IMR-90 (cell line): Measurements from ENCODE around the gene KRI1. TPM values are rescaled to one million over a fixed set of nuclear protein-coding genes. Genes with fewer than 3 reads are reported as not detected.
A peak's percentile ranks its signal among the peaks of the same experiment; 100 is the strongest.

Experiments
- ATAC-seq: fragments of 200-7000 bp; cut with Tn5 transposase; 2 replicates; pipeline ENCODE4 v1.9.1; 2020; ENCODE audit warnings: low read depth, mild to moderate bottlenecking, moderate library complexity
- BruUV-seq: library from RNA; stranded (reverse); fragments of 400-500 nt; replicated peaks from 2 replicates; lab custom pipeline; 2021; lab: Mats Ljungman, UMichigan
- CTCF ChIA-PET: fragments of 300-600 bp; formaldehyde crosslinking; extraction: SDS; loops from one replicate; lab custom pipeline; 2021; ENCODE audit warnings: antibody characterized with exemption; lab: Yijun Ruan, JAX
- POLR2A ChIA-PET: fragments of 300-600 bp; sonication (Branson Sonifier 250); formaldehyde crosslinking; loops from one replicate; lab custom pipeline; 2022; ENCODE audit warnings: antibody characterized with exemption; ENCODE audit not compliant: unreplicated experiment; lab: Charles Lee
- DNase-seq: peaks from one replicate; pipeline ENCODE4 v3.0.0; 2013
- H2AFZ ChIP-seq: replicated peaks from 2 replicates; pipeline ENCODE3; 2013; ENCODE audit warnings: low read length, mild to moderate bottlenecking; ENCODE audit not compliant: poor library complexity
- H2AK5ac ChIP-seq: 2 replicates; pipeline ENCODE4 v1.6.1; 2013; ENCODE audit warnings: low read depth, low read length, inconsistent platforms
- H2AK9ac ChIP-seq: replicated peaks from 2 replicates; pipeline ENCODE3; 2013; ENCODE audit warnings: mild to moderate bottlenecking, low read depth, low read length, moderate library complexity; ENCODE audit not compliant: poor library complexity
- H2BK120ac ChIP-seq: 2 replicates; pipeline ENCODE4 v1.6.1; 2013; ENCODE audit warnings: low read depth, low read length, inconsistent platforms
- H2BK15ac ChIP-seq: 3 replicates; pipeline ENCODE4 v1.6.1; 2013; ENCODE audit warnings: low read depth, low read length, inconsistent platforms
- H2BK20ac ChIP-seq: 2 replicates; pipeline ENCODE4 v1.6.1; 2013; ENCODE audit warnings: low read depth, mild to moderate bottlenecking, inconsistent platforms, low read length, moderate library complexity
- H2BK5ac ChIP-seq: 2 replicates; pipeline ENCODE4 v1.6.1; 2013; ENCODE audit warnings: mild to moderate bottlenecking, low read depth, low read length, inconsistent platforms; ENCODE audit not compliant: poor library complexity, severe bottlenecking
- H3K14ac ChIP-seq: replicated peaks from 2 replicates; pipeline ENCODE4 v1.6.1; 2013; ENCODE audit warnings: low read depth, low read length, inconsistent platforms
- H3K18ac ChIP-seq: 2 replicates; pipeline ENCODE4 v1.6.1; 2013; ENCODE audit warnings: low read depth, low read length, control low read depth
- H3K23ac ChIP-seq: 2 replicates; pipeline ENCODE4 v1.6.1; 2013; ENCODE audit warnings: low read depth, low read length, inconsistent platforms
- H3K27ac ChIP-seq: 2 replicates; pipeline ENCODE4 v1.5.1; 2013; ENCODE audit warnings: mild to moderate bottlenecking, control low read depth, low read length; ENCODE audit not compliant: insufficient read depth
- H3K27me3 ChIP-seq: 2 replicates; pipeline ENCODE4 v1.6.1; 2013; ENCODE audit warnings: low read length; ENCODE audit not compliant: control insufficient read depth, insufficient read depth
- H3K36me3 ChIP-seq: 2 replicates; pipeline ENCODE4 v1.6.1; 2013; ENCODE audit warnings: low read length, mixed read lengths; ENCODE audit not compliant: control insufficient read depth, insufficient read depth
- H3K4ac ChIP-seq: 2 replicates; pipeline ENCODE4 v1.6.1; 2013; ENCODE audit warnings: low read depth, low read length, inconsistent platforms
- H3K4me1 ChIP-seq: 2 replicates; pipeline ENCODE4 v1.6.1; 2013; ENCODE audit warnings: low read length, mixed read lengths; ENCODE audit not compliant: control insufficient read depth, insufficient read depth
- H3K4me2 ChIP-seq: 2 replicates; pipeline ENCODE4 v1.6.1; 2013; ENCODE audit warnings: low read depth, mild to moderate bottlenecking, control low read depth, low read length, moderate library complexity
- H3K4me3 ChIP-seq: 2 replicates; pipeline ENCODE4 v1.5.1; 2013; ENCODE audit warnings: low read depth, mild to moderate bottlenecking, control low read depth, low read length, moderate library complexity; ENCODE audit not compliant: insufficient read depth
- H3K56ac ChIP-seq: 2 replicates; pipeline ENCODE4 v1.6.1; 2013; ENCODE audit warnings: low read length, inconsistent platforms; ENCODE audit not compliant: insufficient read depth; ENCODE audit errors: extremely low read depth
- H3K79me1 ChIP-seq, 2 experiments: 2 replicates each; pipeline ENCODE4 v1.6.1; 2013; ENCODE audit warnings: low read length in 2 of 2, inconsistent platforms in 1 of 2, low read depth in 1 of 2
- H3K9ac ChIP-seq: 2 replicates; pipeline ENCODE4 v1.6.1; 2013; ENCODE audit warnings: low read depth, low read length, control low read depth
- H3K9me1 ChIP-seq: 2 replicates; pipeline ENCODE4 v1.6.1; 2013; ENCODE audit warnings: low read length, inconsistent platforms; ENCODE audit not compliant: insufficient read depth
- H3K9me3 ChIP-seq: 2 replicates; pipeline ENCODE4 v1.6.1; 2013; ENCODE audit warnings: low read length; ENCODE audit not compliant: control insufficient read depth, insufficient read depth
- H4K20me1 ChIP-seq: 2 replicates; pipeline ENCODE4 v1.6.1; 2013; ENCODE audit warnings: low read length, inconsistent platforms; ENCODE audit not compliant: insufficient read depth
- H4K5ac ChIP-seq: 2 replicates; pipeline ENCODE4 v1.6.1; 2013; ENCODE audit warnings: mild to moderate bottlenecking, low read depth, low read length, control low read depth
- H4K8ac ChIP-seq, 2 experiments: 2 replicates each; pipeline ENCODE4 v1.6.1; 2013; ENCODE audit warnings: low read depth in 2 of 2, low read length in 2 of 2, control low read depth in 1 of 2, inconsistent platforms in 1 of 2
- H4K91ac ChIP-seq: 2 replicates; pipeline ENCODE4 v1.6.1; 2013; ENCODE audit warnings: low read depth, low read length, inconsistent platforms; ENCODE audit not compliant: insufficient read depth
- BHLHE40 ChIP-seq: fragments of 150-350 bp; IDR thresholded peaks from 2 replicates; pipeline ENCODE4 v1.6.1; 2016; ENCODE audit warnings: mild to moderate bottlenecking, low read depth, low read length
- CEBPB ChIP-seq: IDR thresholded peaks from 2 replicates; pipeline ENCODE4 v1.6.1; 2012; ENCODE audit warnings: low read depth, low read length, improper control_type of control experiment
- CHD1 ChIP-seq: IDR thresholded peaks from 2 replicates; pipeline ENCODE4 v1.6.1; 2012; ENCODE audit warnings: low read depth, low read length, improper control_type of control experiment
- FOS ChIP-seq: fragments of 150-350 bp; IDR thresholded peaks from 2 replicates; pipeline ENCODE4 v1.6.1; 2016; ENCODE audit warnings: low read depth, low read length
- MAZ ChIP-seq: IDR thresholded peaks from 2 replicates; pipeline ENCODE4 v1.6.1; 2012; ENCODE audit warnings: low read depth, mild to moderate bottlenecking, low read length, improper control_type of control experiment, moderate library complexity, borderline replicate concordance
- MXI1 ChIP-seq: IDR thresholded peaks from 2 replicates; pipeline ENCODE4 v1.6.1; 2012; ENCODE audit warnings: low read depth, mild to moderate bottlenecking, low read length, moderate library complexity, borderline replicate concordance
- NFE2L2 ChIP-seq: fragments of 150-350 bp; IDR thresholded peaks from 2 replicates; pipeline ENCODE4 v1.6.1; 2016; ENCODE audit warnings: low read depth, mild to moderate bottlenecking, low read length
- POLR2A ChIP-seq: IDR thresholded peaks from 2 replicates; pipeline ENCODE4 v1.6.1; 2012; ENCODE audit warnings: mild to moderate bottlenecking, low read depth, low read length
- RCOR1 ChIP-seq: IDR thresholded peaks from 2 replicates; pipeline ENCODE4 v1.6.1; 2012; ENCODE audit warnings: mild to moderate bottlenecking, low read length, improper control_type of control experiment; ENCODE audit not compliant: insufficient replicate concordance
- RFX5 ChIP-seq: IDR thresholded peaks from 2 replicates; pipeline ENCODE4 v1.8.0; 2012; ENCODE audit warnings: low read depth, mild to moderate bottlenecking, low read length, moderate library complexity
- WGBS, 2 experiments: methylation state at CpG; one replicate each; pipeline versions ENCODE4 v1.1.5 to v1.1.7; 2013; ENCODE audit warnings: missing lambda C conversion rate in 2 of 2; ENCODE audit not compliant: insufficient read length in 1 of 2; ENCODE audit errors: extremely low coverage in 2 of 2; 5-methylcytosine and 5-hydroxymethylcytosine counted together
- dilution Hi-C: fragments of 300-500 bp; cut with HindIII; formaldehyde crosslinking; loops from one replicate; pipeline ENCODE4 v1.14.3; 2018; ENCODE audit warnings: low sequenced_read_pairs; ENCODE audit not compliant: unreplicated experiment
- in situ Hi-C: fragments of 300-500 bp; cut with MboI; formaldehyde crosslinking; loops from 3 replicates; pipeline ENCODE4 v1.14.3; 2019; ENCODE audit warnings: low sequenced_read_pairs, inconsistent platforms, mixed read lengths
- intact Hi-C: fragments of 100-400 bp; cut with micrococcal nuclease; formaldehyde crosslinking; loops from 2 replicates; pipeline ENCODE4 v1.10.0; 2022
- polyA plus RNA-seq, 3 experiments: library from polyadenylated mRNA; depleted of rRNA; stranded (reverse); fragments of >200 nt; gene quantifications; 2 replicates each; pipeline ENCODE4 v1.2.3, GENCODE V29; 2012; ENCODE audit warnings: low replicate concordance in 1 of 3
- total RNA-seq: library from RNA; depleted of rRNA; stranded (reverse); fragments of >200 nt; gene quantifications from 2 replicates; pipeline ENCODE4 v1.2.3, GENCODE V29; 2012
- TF ChIP-seq, protein P1 (sequence below): fragments of 150-350 bp; IDR thresholded peaks from 2 replicates; pipeline ENCODE4 v1.6.1; 2016; ENCODE audit warnings: low read depth, mild to moderate bottlenecking, low read length, moderate library complexity, borderline replicate concordance
- TF ChIP-seq, protein P2 (sequence below): conservative IDR thresholded peaks from 2 replicates; pipeline ENCODE4 v1.5.1; 2012; ENCODE audit warnings: mild to moderate bottlenecking, low read depth, low read length, improper control_type of control experiment

Gene KRI1
- total and polyA plus RNA-seq, 2 of the 4 experiments (the other 2 are of a cell fraction): 5.7 to 13.3 TPM

DNA sequence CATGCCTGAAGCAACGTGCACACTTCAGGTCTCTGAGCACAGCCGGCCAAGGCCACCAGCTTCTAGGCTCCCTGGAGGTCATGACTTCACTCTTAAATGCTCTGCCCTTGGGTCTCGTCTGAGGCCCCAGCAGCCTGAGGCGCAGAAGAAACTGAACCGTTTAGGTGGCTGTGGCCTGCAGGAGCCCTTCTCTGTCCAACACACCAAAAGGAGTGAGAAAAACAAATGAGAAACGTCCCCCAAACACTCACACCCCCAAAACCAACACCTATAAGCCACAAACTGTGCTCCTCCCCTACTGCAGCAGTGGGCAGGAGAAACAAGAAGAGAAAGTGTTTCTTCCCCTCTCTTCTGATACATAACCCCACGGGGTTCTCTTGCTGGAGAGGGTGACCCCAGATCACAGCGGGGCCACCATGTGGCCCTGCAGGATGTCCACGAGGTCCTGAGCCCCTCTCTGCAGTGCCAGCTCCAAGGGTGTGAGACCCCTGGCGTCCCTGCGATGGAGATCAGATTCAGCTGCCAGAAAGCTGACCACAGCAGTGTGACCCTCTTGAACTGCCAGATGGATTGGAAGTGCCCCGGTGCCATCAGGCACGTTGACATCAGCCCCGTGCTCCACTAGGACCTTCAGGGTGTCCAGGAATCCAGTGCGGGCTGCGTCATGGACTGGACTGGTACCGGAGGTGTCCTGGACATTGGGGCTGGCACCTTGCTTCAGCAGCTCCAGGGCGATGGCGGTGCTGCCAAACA lies 1.0 kb upstream of the KRI1 start (continued):
- TF ChIP-seq, protein P1, sequence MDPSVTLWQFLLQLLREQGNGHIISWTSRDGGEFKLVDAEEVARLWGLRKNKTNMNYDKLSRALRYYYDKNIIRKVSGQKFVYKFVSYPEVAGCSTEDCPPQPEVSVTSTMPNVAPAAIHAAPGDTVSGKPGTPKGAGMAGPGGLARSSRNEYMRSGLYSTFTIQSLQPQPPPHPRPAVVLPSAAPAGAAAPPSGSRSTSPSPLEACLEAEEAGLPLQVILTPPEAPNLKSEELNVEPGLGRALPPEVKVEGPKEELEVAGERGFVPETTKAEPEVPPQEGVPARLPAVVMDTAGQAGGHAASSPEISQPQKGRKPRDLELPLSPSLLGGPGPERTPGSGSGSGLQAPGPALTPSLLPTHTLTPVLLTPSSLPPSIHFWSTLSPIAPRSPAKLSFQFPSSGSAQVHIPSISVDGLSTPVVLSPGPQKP: no peak

DNA sequence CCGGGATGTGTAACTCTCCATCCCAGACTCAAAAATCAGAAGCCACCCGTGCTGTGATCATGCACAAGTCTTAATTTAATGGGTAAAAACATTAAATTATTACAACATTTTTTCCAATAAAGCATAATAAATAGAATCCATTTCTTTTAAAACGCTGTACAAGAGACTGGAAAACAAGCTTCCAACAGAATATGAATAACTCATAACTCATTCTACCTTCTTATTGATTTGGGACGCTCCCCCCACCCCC lies 523 bp upstream of the KRI1 start:
- peaks cover 2% of the 10 kb centered on the region for H3K4me1 ChIP-seq
- H3K4me3 ChIP-seq: peak overlapping the region; percentile 61
- dilution Hi-C loops: no loop called here
- peak overlapping the region in 1 of 2 experiments; percentile 81; a peak in 2 of 4 replicates for H4K8ac ChIP-seq
- no peak overlapping the region for H2BK20ac ChIP-seq
- intact Hi-C loops: loop anchor here (2.0 kb wide), 1 partner anchor 64 kb away; the partner anchor contains the start of gene KEAP1
- no peak for DNase-seq
- H3K4ac ChIP-seq: peak overlapping the region; percentile 63
- H2BK15ac ChIP-seq: no peak overlapping the region; the same call in 2 of the 3 replicates
- H3K14ac ChIP-seq: peak overlapping the region; percentile 39
- ChIA-PET CTCF (interaction anchor here (0.5 kb wide), 1 partner anchor 40 kb away, joined by 8 read pairs; no protein-coding TSS in a partner anchor), POLR2A (interaction anchor here (0.5 to 0.7 kb wide), 3 partner anchors 233 to 608 kb away, joined by 3 to 5 read pairs (median 3); no protein-coding TSS in a partner anchor)
- H4K20me1 ChIP-seq: no peaks in the 10 kb centered on the region
- no peaks in the 10 kb centered on the region for H3K27me3 ChIP-seq
- peaks cover 26 to 50% of the 10 kb centered on the region in 2 experiments for H3K79me1 ChIP-seq
- peak overlapping the region; percentile 36; the same call in 1 of the 2 replicates for H3K18ac ChIP-seq
- peak overlapping the region; percentile 85 for H3K4me2 ChIP-seq
- H2AK9ac ChIP-seq: peak overlapping the region; percentile 90
- H3K9ac ChIP-seq: peak overlapping the region; percentile 60
- in situ Hi-C loops: no loop called here
- BruUV-seq: no TSS peak
- no peaks in the 10 kb centered on the region for H3K9me3 ChIP-seq
- H2AK5ac ChIP-seq: peak overlapping the region; percentile 12; the same call in 1 of the 2 replicates
- H3K27ac ChIP-seq: peak overlapping the region; percentile 75
- peaks cover 4% of the 10 kb centered on the region; the same call in 1 of the 2 replicates for H3K36me3 ChIP-seq
- 40% methylated on average over 1 of the region's 4 CpGs; no CpG with 5 or more reads in 1 of the 2 experiments for WGBS, 2 experiments
- H2BK5ac ChIP-seq: peak overlapping the region; percentile 59
- ATAC-seq: no peak
- peak overlapping the region; percentile 70 for H4K91ac ChIP-seq
- peak overlapping the region; percentile 40 for H4K5ac ChIP-seq
- 0 out of 2 replicates have a peak, but pooled peaks cover 4% of the 10 kb centered on the region for H3K9me1 ChIP-seq
- 0 out of 2 replicates have a peak overlapping the region, but pooled peaks have one; percentile 6 for H2BK120ac ChIP-seq
- H3K56ac ChIP-seq: peak overlapping the region; percentile 66; the same call in 1 of the 2 replicates
- H3K23ac ChIP-seq: no peak overlapping the region
- peak overlapping the region; percentile 93 for H2AFZ ChIP-seq
- no peak for TF ChIP-seq MXI1
- TF ChIP-seq, protein P2, sequence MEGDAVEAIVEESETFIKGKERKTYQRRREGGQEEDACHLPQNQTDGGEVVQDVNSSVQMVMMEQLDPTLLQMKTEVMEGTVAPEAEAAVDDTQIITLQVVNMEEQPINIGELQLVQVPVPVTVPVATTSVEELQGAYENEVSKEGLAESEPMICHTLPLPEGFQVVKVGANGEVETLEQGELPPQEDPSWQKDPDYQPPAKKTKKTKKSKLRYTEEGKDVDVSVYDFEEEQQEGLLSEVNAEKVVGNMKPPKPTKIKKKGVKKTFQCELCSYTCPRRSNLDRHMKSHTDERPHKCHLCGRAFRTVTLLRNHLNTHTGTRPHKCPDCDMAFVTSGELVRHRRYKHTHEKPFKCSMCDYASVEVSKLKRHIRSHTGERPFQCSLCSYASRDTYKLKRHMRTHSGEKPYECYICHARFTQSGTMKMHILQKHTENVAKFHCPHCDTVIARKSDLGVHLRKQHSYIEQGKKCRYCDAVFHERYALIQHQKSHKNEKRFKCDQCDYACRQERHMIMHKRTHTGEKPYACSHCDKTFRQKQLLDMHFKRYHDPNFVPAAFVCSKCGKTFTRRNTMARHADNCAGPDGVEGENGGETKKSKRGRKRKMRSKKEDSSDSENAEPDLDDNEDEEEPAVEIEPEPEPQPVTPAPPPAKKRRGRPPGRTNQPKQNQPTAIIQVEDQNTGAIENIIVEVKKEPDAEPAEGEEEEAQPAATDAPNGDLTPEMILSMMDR: no peak
- no peak for TF ChIP-seq FOS
- no peak for TF ChIP-seq NFE2L2
- no peak for TF ChIP-seq RCOR1
- TF ChIP-seq CEBPB: no peak
- TF ChIP-seq MAZ: no peak
- TF ChIP-seq POLR2A: no peak
- TF ChIP-seq CHD1: no peak
- TF ChIP-seq RFX5: no peak
- no peak for TF ChIP-seq BHLHE40
